Activated CD8-positive, alpha-beta memory T cell treated with anti-CD3 and anti-CD28 coated beads, Interleukin-2, amount 50 U/mL, for 1 hour (primary cell): Measurements from ENCODE around the gene CENPC.
"Not testable (repeated sequence)": the region's sequence is repeated elsewhere in the genome, so short reads cannot be mapped to it uniquely, and the experiment has no call there.

Source experiments
- DNase-seq: peaks from one replicate; pipeline ENCODE4 v3.0.0-alpha.2; 2020; ENCODE audit errors: extremely low read depth

Gene CENPC

DNA sequence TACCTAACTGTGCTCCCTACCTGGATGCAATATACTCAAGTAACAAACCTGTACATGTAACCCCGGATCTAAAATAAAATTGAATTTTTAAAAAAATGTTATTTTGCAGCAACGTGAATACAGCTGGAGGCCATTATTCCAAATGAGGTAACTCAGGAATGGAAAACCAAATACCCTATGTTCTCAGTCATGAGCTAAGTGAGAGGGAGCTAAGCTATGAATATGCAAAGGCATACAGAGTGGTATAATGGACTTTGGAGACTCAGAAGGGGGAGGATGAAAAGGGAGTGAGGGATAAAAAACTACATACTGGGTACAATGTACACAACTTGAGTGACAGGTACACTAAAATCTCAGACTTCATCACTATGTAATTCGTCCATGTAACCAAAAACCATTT lies 78.6 kb downstream of the CENPC start:
- no peak for DNase-seq

DNA sequence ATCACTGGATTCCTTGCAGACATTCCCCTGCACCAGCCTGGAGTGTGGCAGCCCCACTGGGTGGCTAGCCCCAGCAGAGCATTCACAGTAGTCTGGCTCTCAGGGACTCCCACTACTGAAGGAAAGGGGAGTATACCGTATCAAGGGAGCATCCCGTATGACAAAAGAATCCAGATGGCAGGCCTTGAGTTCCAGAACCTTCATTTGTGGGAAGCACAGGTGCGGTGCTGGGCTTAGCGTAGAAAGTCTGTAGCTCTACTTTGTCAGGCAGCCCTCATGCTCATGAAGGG lies 79.6 kb downstream of the CENPC start:
- DNase-seq = no peak

DNA sequence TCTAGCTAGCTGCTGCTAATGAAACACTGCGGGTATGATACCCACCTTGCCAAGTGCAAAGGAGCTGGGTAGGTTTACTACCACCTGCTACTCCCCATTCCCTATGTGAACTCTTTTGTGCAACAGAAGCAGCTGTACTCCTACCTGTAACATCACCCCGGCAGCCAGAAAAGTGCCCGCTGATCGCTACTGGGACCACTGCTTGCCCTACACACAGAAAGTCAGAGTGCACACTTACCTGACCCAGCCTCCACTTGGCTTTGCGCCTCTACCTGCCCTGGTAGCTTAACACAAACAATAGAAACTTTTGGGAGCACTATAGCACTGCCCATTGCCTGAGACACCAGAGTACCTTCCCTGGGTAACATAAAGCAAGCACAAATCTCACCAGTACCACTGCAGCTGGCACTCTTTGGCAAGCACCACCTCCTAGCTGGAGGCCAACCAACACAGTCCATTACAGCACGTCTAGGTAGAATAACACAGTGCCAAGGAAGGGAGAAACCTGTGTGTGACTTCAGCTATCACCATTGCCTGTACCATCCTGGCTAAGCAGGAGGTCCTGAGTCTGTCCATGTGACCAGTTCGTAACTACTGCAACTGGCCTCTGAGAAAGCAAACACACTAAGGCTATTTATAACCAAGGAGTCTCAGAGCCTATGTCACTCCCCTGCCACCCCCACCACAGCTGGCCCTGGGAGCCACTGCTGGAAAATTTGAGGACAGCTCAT lies 80.1 kb downstream of the CENPC start:
- no peak for DNase-seq

DNA sequence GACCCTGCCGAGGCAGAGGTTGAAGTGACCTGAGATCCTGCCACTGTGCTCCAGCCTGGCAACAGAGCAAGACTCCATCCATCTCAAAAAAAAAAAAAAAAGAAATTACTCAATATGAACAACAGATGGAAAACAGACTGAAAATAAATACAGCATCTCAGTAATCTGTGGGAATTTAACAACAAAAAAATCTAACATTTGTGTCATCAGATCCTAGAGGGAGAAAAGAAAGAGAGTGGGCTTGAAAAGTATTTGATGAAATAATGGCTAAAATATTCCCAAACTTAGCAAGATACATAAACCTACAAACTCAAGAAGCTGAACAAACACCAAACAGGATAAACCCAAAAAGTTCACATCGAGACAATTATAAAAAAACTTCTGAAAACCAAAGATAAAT lies 84.7 kb downstream of the CENPC start:
- no peak for DNase-seq

DNA sequence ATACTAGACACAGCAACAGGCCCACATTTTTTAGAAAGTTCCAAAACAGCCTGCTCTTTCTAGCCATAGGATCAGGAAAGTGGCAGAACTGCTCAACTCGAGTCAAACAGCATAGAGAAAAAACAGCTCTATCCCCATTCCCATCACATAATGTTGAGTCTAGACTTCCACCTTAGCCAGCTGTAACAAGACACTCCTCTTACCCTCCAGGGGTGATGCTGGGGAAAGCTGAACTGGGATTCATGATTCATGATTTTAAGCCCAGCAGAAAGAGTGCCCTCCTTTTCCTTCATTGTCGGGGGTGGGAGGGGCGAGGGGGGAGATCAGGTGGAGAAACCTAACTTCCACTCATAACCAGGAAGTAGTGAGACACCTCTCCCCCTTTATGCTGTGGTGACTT lies 86.1 kb downstream of the CENPC start:
- no peak for DNase-seq

DNA sequence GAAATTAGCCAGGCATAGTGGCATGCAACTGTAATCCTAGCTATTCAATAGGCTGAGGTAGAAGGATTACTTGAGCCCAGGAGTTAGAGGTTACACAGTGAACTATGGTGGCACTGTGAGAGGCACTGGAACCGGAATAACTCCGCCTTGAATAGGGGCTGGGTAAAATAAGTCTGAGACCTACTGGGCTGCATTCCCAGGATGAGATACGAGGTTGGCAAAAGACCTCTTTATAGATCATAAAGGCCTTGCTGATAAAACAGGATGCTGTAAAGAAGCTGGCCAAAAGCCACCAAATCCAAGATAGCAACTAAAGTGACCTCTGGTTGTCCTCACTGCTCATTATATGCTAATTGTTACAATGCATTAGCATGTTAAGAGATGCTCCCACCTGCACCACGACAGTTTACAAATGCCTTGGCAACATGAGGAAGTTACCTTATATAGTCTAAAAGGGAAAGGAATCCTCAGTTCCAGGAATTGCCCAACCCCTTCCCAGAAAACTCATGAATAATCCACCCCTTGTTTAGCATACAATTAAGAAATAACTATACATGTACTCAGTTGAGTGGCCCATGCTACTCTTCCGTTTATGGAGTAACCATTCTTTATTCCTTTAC lies 88.6 kb downstream of the CENPC start:
- DNase-seq = no peak

DNA sequence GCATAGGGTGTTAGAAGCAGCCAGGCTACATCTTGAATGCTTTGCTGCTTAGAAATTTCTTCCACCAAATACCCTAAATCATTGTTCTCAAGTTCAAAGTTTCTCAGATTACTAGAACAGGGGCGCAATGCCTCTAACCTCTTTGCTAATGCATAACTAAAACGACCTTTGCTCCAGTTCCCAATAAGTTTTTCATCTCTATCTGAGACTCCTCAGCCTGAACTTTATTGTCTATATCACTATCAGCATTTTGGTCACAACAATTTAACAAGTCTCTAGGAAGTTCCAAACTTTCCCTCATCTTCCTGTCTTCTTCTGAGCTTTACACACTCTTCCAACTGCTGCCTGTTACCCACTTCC lies 92.5 kb downstream of the CENPC start:
- not testable (repeated sequence) for DNase-seq

DNA sequence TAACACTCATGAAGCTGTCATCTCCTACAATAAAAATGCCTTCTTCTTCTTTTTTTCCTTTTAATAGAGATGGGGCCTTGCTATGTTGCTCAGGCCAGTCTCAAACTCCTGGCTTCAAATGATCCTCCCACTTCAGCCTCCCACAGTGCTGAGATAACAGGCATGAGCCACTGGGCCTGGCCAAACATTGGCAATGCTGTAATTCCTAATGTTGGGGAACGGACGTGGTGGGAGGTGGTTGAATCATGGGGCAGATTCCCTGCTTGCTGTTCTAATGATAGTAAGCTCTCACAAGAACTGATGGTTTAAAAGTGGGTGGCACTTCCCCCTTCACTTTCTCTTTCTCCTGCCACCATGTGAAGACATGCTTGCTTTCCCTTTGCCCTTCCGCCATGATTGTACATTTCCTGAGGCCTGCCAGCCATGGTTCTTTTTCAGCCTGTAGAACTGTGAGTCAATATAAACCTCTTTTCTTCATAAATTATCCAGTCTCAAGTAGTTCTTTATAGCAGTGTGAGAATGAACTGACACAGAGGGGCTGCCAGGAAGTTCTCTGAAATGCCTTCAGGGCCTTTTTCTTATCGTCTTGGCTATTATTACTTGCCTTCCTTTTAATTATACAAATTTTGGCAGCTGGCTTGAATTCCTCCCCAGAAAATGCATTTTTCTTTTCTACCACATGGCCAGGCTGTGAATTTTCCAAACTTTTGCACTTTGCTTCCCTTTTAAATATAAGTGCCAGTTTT lies 93.0 kb downstream of the CENPC start:
- DNase-seq = no peak

DNA sequence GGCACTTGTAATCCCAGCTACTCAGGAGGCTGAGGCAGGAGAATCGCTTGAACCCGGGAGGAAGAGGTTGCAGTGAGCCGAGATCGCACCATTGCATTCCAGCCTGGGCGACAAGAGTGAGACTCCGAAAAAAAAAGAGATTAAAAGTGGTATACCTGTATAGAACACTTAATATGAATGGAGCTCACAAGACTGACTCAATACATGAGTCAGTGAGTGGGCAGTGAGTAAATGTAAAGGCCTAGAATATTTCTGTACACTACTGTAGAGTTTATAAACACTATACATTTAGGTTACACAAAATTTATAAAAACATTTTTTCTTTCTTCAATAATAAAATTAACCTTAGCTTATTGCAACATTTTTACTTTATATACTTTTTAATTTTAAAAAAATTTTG lies 93.8 kb downstream of the CENPC start:
- DNase-seq = no peak

DNA sequence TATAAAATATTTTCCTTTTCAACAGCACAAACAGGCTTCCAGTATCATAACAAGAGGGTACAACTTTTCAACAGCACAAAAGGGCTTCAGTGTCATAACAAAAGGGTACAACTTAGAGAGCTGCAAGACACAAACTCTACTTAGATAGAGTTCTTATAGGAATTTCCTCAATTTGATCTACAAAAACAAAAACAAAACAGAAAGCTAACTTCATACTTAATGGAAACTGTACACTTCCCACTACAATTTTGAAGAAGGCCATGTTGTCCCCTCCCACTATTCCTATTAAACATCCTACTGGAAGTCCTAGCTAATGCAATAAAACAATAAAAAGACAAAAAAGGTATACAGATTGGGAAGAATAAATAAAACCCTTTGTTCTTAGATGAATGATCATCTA lies 96.7 kb downstream of the CENPC start:
- DNase-seq = no peak

DNA sequence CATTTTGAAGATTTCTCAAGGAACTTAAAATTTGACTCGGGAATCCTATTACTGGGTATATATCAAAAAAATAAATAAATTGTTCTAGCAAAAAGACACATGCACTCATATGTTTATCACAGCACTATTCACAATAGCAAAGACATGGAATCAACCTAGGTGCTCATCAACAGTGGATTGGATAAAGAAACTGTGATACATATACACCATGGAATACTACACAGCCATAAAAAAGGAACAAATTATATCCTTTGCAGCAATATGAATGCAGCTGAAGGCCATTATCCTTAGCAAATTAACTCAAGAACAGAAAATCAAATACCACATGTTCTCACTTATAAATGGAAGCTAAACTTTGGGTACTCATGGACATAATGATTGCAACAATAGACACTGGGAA lies 97.4 kb downstream of the CENPC start:
- DNase-seq = no peak

DNA sequence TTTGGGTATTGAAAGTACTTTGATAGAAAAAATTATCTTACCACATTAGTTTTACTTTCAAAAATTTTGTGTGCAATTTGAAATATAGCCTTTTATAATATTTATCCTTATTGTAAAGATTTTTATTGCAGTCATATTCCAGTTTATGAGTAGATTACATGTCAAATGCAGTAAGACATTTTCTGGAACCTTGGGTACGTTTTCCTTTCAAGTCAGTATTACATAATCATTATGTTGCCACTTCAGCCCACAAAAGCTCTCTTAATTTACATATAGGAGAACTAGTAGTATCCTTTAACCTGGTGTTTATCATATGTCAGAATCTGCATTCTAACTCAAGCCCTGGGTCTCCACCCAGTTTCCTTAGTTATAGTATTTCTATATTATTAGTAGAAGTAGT lies 98.5 kb downstream of the CENPC start:
- no peak for DNase-seq

DNA sequence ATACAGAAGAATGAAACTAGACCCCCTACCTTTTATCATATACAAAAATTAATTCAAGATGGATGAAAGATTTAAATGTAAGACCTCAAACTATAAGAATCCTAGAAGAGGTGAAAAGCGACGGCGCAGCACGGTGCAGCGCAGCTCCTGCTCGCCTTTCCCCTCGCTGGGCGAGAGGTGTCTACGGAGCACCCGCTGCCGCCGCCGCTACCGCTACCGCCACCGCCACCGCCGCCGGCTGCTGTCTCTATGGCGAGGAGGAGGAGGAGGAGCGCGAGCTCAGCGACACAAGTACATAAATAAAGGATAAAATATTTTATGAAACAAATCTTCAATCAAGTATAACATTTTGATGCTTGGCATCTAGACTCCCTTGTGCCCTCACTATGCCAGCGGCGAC lies 99.4 kb downstream of the CENPC start:
- DNase-seq = not testable (repeated sequence)

DNA sequence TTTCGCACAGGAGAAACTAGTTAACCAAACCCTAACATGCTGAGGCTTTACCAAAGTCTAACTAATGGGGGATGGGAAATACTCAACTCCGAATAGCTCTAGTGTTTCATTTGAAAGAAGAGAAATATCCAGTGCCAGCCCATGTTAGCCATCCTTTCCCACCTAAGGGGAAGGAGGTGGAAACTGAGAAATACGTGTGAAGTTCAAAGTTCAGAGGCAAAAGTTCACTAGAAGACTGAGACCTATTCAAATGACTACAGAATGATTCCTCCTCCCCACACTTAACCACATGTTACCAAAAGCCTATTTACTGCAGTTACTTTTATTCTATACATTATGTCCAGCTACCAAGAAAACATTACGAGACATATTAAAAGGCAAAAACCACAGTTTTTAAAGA lies 106.3 kb downstream of the CENPC start:
- no peak for DNase-seq

DNA sequence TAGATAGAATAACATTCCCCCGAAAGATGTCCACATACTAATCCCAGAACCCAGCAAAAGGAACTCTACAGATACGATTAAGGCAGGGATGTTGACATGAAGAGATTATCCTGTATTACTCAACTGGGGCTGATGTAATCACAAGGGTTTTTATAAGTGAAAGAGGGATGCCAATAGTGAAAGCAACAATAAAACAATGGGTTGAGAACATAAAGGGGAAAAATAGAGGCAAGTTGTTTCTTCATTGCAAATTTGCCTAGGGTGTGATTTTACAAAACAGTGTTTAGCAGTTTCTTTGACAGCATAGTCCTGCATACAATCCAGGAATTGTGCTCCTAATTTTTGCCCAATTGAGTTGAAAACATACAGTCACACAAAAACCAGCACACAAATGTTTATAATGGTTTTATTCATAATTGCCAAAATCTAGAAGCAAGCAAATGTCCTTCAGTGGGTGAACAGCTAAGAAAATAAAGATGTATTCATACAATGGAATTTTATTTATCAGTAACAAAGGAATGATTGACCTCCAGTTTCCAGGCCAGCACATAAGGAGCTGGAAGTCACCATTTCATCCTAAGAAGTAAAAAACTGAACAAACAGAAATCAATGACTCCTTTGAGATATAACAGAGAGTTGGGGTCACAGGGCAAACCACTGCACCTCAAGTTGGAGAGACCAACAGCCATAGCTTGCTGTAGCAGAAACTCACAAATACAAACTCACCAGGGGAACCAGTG lies 107.2 kb downstream of the CENPC start:
- no peak for DNase-seq

DNA sequence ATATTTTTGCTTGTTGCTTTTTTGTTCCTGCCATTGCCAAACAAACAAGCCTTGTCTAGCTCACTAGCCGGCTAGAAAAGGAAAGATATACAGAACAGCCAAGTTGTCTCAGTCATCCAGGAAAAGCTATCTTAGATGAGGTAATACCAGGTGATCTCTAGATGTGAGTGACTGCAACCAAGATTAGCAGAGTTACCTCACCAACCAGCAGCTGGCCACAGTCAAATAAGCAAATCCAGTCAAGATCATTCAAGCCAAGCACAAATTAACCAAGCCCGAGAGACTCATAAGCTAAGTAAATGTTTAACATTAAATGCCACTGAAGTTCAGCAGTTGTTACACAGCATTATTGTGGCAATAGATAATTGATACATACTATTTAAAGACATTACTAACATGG lies 108.6 kb downstream of the CENPC start:
- DNase-seq = no peak

DNA sequence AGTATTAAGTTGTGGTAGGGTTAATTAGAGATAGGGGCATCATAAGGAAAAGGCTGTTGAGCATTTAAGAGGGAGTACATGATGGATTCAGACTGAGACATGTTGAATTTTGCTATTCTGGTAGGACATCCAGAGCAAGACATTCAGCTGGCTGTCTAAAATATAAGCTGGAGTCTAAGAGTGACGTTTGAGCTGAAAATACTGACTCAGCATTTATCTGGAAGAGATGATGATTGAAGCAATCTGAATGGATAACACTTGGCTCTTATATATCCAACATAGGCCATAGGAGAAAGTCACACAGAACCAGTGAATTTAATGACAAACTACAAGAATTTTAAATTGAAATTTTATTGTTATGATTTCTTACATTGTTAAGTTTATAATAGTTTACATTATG lies 114.3 kb downstream of the CENPC start:
- no peak for DNase-seq

DNA sequence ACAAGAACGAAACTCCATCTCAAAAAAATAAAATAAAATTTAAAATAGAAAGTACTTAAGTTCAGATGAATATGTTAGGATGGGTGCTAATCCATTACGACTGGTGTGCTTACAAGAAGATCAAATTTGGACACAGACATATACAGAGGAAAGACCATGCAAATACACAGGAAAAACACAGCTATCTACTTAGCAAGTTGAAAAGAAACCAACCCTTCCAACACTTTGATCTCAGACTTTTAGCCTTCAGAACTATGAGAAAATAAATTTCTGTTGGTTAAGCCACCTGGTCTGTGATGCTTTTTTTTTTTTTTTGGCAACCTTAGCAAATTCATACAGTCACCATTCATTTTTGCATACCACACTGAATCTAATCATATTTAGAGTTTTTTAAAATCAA lies 116.5 kb downstream of the CENPC start:
- no peak for DNase-seq
